PFSK-1 (cell line): Measurements from ENCODE around the gene RFX4.

Experiments used
- POLR2AphosphoS5 ChIP-seq: IDR thresholded peaks from 2 replicates; pipeline ENCODE4 v1.6.1; 2012; ENCODE audit warnings: low read depth, mild to moderate bottlenecking, control low read depth, low read length, moderate library complexity
- REST ChIP-seq, 2 experiments: IDR thresholded peaks; 2 replicates each; pipeline versions ENCODE4 v1.6.1 to v1.8.0; 2011 to 2012; ENCODE audit warnings: low read depth in 2 of 2, low read length in 2 of 2, control low read depth in 1 of 2, inconsistent platforms in 1 of 2, mild to moderate bottlenecking in 1 of 2, moderate library complexity in 1 of 2; ENCODE audit not compliant: insufficient read depth in 1 of 2
- SIN3A ChIP-seq: IDR thresholded peaks from 2 replicates; pipeline ENCODE4 v1.6.1; 2012; ENCODE audit warnings: mild to moderate bottlenecking, low read length, moderate library complexity, borderline replicate concordance; ENCODE audit not compliant: insufficient read depth
- TAF1 ChIP-seq: IDR thresholded peaks from 2 replicates; pipeline ENCODE4 v1.6.1; 2012; ENCODE audit warnings: low read length, control low read depth, borderline replicate concordance; ENCODE audit not compliant: insufficient read depth

GRCh38 chr12:106774808-106775524 is 192.2 kb downstream of the RFX4 start:
- TF ChIP-seq SIN3A (no peak), POLR2AphosphoS5 (no peak; the same call in 1 of the 2 replicates), REST (IDR thresholded peaks at IDR 0.05; ENCODE audit: insufficient read depth in 1 of 2, low read depth in 2 of 2, low read length in 2 of 2) (no peak), TAF1 (no peak)
